CD4-positive, alpha-beta T cell treated with Interleukin-1 beta for 1 hour (primary cell): ENCODE results near the gene LRBA.
A peak's percentile ranks its signal among the peaks of the same experiment; 100 is the strongest.

ENCODE experiments used
- DNase-seq, 2 donors: peaks; one replicate each; pipeline ENCODE4 v3.0.0-alpha.2; 2020 to 2022

LRBA gene

DNA sequence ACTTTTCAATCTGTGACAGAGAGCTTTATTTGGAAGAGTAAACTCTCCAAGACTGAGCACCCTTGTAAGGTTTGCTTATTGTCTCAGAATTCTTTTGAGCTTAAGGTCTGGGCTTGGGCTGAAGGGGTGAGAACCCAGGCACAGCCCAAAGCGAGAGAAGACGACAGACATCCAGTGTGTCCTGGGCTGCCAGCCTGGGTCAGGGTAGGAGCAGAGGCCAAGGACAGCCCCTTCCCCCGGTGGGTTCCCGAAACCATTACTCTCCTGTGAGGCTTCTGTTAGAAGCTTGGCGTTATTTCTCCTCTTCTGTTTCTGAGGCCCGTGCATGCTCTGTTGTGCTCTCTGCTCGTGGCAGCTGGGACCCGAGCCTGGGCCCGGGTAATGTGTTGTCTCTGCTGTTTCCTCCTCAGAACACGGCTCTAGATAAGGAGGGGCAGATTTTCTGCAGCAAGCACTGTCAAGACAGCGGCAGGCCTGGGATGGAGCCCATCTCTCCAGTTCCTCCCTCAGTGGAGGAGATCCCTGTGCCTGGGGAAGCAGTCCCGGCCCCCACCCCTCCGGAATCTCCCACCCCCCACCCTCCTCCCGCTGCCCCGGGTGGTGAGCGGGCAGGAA, 759.4 kb downstream of the LRBA start:
- DNase-seq = no peak

DNA sequence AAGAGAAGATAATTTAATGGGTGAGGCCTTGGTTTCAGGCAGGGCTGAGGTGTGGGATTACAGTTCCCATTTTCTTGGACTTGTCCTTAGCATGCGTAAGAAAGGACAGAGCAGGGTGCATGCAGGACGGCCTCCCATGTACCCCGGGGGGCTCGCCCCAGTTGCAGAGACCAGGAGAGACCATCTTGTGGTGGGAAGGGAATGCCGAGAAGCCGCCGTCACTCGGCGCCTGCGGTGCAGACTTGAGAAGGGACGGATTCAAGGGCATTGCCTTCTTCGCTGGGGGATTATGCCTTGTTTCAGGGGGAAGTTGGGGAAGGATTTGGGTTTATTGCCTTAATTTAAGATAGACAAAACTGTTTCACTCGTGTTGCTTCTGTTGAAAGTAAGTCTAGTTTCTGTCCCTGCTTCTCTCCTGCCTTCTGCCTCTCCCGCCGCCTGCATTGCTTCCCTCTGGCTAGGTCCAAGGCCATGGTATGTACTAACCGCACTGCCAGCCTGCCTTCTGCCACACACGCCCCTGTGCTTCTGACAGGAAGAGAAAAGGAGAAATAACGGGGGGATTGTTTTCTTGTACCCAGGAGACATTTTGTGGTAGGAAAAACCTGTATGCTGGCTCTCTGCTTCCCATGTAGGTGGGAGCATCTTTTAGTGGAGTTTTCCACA, 761.0 kb downstream of the LRBA start:
- no peak for DNase-seq

DNA sequence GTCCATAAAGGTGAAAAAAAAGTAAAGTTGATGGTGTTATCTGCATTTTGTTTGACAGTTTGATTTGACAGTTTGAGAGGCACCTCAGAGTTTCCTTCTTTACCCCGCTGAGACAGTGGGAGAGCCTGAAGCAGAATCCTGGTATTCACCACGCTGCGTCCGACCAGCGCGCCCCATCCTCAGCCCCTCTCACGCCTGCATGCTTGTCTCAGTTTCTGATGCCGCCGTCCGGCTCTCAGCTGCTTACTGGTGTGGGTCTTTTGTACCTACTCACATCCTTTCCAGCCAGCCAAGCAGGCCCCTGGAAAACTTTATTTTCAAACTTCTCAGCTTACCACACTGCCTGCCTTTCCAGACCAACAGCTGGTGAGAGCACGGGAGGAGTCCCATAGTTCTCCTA, 761.7 kb downstream of the LRBA start:
- DNase-seq = no peak

DNA sequence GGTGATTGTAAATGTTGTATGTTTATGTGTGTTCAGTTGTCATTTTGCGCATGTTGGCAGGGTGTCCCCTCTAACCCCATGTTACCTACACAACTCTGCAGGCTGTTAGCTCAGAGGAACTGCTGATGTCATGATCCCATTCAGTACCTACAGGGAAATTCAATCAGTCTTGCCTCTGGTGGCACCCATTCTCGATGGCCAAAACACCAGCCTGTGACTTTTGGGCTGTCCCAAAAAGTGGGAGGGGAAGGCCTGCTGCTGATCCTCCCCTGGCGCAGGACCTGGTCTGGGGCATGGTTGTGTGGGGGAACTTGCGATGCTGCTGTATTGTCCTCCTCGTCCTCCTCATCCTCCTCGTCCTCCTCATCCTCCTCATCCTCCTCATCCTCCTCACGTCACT, 762.3 kb downstream of the LRBA start:
- DNase-seq = no peak

DNA sequence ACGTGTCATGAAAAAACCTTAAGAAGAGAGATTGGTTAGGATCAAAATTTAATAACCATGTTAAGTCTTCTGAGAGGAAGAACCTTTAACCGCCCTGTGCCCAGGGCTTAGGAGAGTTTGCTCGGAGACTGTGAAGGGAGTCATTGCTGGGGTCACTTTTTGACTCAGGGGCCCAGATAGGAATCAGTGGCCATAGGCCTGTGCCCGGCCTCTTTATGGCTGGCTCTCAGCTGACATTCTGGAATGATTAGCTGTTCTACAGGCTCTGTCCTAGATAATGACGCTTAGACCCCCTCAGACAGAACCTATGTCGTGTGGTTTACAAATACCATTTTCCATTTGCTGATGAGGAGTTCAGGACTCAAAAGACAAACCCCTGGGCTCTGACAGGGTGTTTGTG, 762.8 kb downstream of the LRBA start:
- no peak for DNase-seq

DNA sequence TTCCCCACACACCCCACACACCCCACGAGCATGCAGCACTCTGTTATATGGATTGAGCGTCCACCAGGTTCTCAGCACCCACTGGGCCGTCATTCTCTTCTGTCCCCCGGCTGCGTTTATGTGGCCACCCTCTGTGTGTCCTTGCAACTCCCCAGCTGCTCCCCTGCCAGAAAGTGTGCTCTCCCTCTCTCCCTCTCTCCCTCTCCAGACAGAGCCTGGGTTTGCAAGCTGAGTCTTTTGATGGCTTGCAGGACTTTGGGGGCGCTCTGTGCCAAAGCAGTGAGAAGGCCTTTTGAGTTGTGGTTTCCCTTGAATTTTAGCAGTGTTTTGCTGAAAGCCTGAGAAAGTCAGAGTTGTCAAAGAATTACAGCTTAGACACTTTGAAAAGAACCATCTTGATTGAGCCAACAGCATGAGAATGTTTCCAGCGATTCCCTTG, 763.3 kb downstream of the LRBA start:
- no peak for DNase-seq

DNA sequence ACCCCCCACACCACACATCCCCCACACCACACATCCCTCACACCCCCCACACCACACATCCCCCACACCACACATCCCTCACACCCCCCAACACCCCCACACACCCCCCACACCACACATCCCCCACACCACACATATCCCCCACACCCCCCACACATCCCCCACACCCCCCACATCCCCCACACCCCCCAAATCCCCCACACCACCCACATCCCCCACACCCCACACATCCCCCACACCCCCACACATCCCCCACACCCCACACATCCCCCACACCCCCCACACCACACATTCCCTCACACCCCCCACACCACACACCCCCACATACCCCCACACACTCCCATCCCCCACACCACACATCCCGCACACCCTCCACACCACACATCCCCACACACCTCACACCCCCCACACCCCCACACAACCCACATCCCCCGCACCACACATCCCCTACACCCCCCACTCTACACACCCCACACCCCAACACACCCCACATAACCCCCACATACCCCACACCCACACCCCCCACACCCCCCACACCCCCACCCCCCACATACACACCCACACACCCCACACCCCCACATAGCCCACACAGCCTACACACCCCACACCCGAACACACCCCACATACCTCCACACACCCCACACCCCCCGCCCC, 764.0 kb downstream of the LRBA start:
- no peak for DNase-seq

DNA sequence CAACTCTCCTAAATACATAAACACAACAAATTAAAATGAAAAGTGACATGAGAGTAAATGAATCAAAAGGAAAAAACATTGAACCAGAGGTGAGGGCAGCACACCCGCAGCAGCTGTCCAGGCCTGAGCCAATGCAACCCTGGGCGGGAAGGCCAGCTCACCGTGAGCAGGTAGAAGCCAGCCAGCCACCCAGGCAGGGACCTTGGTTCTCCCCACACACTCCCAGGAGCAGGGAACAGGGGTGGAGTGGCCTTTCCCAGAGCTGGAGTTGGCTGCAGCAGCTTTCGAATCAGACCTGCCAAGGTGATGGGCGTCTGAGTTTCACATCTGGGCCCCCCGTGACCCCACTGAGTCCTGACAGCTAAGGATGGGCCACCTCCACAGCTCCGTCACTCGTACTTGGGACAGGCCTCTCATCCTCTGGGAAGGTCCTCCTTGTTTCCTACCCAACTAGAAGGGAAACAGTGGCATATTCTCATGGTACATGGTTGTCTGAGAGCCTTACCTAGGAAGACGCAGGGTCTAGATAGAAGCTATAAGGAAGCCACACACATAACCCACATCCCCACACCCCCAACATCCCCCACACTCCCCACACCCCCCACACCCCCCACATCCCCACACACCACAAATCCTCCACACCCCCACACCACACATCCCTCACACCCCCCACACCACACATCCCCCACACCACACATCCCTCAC, 764.6 kb downstream of the LRBA start:
- no peak for DNase-seq

DNA sequence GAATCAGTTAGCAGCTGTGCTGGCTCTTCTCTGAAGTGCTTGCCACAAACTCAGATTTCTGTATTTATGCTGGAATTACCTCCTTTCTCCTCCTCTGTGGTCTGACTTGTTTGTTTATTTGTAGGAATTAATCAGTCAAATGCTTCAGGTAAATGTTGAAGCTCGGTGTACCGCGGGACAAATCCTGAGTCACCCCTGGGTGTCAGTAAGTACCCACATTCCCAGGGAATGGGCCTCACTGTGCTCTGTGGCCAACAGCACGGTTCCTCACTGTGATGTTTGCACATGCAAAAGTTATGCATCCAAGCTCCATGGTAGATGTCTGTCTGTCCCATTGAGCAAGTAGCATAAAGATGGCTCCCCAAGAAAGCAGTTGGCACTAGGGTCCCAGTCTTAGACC, 766.9 kb downstream of the LRBA start:
- DNase-seq = no peak

DNA sequence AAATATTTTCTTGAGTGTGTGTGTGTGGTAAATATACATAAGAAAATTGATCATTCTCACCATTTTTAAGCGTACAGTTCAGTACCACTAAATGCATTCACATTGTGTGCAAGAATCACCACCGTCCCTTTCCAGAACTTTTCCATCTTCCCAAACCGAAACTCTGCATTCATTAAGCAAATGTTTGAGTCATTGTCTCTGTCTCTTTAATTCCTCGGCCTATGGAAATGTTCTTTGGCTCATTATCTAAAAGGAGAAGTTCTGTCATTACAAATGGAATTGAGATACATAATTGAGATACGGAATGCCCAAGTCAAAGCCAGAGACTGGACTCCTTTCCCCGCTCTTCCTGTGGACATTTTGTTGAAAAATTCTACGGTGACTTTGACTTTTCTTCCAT, 767.9 kb downstream of the LRBA start:
- no peak for DNase-seq

DNA sequence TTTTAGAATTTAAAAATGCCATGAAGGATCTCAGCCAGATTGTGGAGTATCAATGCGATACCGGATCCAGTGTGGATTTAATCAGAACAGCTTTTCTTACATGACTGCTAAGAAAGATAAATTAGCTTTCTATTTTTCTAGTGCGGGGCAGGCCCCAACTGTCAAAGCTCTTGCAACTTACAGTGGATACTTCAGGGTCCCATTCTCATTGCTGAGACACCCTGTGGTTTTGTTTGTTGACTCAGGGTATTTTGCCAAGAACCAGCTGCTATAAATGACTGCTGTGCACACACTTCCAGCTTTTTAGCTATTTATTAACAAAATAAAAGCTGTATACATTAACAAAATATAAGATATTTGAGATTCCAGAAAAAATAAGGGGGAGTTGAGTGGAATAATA, 770.5 kb downstream of the LRBA start:
- DNase-seq = no peak

DNA sequence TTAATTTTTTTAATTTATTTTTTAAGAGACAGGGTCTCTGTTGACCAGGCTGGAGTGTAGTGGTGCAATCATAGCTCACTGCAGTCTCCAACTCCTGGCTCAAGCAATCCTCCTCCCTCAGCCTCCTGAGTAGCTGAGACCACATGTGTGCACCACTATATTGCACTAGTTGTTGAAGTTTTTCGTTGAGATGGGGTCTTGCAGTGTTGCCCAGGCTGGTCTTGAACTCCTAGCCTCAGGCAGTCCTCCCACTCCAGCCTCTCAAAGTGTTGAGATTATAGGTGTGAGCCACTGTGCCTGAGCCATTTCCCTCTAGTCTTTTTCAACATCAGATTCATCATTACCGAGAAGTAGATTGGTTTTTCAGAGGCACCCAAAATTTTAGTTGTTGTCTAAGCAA, 771.2 kb downstream of the LRBA start:
- no peak for DNase-seq

DNA sequence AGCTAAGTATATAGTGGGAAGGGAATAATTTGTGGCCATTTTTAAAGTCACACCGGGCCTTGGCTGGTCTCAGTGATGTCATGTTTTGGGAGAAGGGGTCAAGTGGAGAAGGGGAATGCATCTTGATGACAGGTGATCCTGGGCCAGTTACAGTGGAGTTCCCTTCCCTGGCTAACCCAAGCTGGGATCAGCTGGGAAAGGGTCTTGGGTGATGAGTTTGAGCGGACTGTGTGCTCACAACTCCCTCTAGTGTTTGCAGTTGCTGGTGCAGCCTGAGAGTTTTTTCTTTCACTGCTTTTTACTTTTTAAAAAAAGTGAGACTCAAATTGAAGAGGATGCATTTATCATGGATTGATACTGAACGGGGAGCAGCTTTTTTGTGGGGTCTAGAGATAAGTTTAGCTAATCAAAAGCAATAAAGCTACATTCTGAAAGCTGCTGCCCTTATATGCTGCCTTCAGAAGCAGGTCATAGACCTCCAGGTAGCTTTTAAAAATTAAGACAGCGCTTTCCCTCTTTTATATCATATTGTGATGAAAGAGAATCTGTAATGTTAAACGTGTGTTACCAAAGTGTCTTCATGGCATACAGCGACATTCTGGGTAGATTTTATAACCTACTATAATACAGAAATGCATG, 772.1 kb downstream of the LRBA start:
- DNase-seq = peak in 1 of 2 donors; percentile 7

DNA sequence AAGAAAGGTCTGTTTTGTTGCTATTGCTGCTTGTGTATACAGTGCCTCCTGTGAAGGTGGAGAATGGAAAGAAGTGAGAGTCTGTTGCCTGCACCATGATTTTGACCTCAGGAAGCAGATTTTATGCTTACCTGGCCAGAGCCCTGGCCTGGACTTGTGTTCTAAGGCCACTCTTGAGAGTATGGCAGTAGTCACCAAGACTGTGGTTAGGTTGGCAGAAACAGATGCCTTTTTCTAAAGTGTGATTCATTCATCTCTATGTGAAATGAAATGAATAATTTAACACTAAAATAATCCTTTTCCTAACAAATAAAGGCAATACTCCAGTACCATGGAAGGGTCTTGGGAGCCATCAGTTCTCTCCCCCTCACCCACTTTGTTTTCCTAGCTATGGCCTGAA, 775.1 kb downstream of the LRBA start:
- DNase-seq = no peak

DNA sequence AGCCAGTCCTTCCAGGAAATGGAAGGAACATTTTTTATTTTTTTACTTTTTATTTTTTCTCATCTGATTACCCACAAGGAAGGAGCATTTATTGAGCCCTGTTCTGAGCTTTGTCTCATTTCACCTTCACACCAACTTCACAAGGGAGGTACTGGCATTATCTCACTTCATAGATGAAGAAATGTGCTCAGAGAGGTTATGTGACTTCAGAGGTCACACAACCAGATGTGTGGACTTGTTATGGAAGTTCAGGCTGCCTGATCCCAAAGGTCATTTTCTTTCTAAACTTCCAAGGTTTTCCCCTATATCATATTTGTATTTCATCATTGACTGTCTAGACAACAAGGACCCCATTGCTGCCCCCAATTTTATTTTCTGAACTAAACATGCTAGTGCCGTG, 776.5 kb downstream of the LRBA start:
- no peak for DNase-seq

DNA sequence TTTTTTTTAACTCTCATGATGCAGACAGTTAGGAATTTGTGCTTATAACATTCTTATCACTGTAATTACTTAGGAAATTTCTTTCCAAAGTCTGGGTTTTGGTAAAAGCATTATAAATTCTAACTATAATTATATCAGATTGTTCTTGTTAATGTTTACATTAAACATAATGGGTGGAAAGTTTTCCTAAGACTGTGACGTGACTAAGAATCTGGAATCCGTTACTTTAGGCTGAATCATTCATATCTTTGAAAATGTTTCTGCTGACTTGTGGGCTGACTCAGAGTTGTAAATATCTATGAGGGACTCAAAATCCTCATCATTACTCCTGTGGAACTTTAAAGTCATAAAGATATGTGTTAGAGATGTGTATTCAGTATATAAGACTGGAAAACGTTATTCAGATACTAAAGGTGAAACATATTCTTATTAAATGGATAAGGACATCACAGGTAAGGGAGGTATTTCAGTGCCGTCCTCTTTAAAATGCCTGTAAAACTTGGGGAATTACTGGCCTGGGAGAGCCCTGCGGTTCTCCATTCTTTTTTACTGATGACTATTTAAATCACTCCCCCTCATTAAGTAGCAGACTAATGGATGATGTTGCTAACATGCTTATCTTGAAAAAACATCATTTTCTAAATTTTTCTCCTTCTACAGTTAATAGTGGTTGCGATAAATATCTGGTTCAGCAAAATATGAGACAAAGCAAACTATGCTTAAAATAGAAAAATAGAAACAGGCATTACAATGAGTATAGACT, 777.8 kb downstream of the LRBA start:
- DNase-seq = no peak

DNA sequence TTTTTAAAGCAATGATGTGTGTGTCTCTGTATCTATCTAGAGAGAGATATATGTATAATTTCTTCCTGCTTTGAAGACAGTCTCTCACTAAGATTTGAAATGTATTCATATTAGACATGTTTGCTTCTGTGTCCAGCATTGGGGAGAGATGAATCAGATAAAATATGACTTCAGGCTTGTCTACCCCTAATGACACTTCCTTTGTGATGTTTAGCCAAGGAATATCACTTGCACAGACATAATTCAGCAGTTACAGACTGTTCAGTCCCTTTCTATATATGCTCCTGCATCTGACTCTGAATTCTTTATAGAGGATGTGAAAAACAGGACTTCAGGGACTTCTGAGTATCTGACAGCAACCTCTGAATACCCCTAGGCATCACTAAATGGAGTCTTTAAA, 778.5 kb downstream of the LRBA start:
- no peak for DNase-seq

DNA sequence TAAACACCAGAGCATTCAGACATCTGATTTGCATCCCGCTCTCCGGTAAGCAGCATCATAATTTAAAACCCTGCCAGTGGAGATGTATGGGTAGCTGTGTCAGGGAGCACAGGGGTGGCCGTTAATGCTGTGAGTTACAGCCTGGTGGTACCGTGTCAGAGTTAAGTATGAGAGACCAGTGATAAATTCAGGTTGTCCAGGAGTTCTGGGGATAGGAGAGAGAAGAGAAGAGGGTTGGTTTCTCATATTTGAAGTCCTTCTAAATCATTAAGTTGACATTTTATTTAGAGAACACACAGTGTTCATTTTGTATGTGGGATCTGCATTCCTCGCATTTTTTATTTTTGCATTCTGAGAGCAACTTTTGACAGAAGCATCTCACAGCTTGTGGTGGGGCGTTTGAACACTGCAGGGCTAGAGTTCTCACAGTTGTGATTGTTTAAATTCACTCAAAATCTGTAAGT, 779.2 kb downstream of the LRBA start:
- DNase-seq = no peak

DNA sequence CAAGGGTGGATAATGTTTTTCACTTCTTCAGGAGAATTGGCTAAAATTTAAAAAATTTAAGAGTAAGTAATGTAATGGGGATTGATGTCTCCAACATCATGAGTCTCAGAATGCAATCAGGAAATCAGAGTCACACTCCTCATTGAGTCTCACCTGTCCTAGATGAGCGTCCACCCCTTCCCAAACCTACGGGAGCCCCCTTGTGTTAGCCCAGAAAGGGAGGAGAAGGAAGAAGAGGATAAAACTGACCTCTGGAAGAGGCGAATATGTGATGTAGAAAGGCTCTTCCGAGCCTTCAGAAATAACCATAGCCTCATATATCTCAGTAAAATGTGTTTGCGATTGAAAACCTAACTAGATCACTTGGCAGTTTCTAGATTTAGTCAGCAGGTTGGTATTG, 779.8 kb downstream of the LRBA start:
- no peak for DNase-seq

DNA sequence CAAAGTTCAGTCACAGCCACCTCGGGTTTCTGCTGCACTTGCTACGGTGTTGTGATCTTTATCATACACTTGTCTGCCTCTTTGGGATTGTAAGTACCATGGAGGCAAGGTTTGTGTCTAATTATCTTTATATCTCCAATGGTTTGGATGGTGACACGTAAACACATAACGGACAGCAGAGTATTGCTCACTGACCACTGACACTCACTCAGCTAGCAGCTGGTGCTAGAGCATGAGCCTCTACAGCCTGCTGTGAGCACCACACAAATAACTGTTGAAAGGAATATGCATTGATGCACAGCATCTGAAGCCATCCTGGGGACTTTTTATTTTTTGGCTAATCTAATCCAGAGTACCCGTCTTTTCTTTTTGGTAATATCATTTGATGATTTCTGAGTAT, 780.8 kb downstream of the LRBA start:
- no peak for DNase-seq

DNA sequence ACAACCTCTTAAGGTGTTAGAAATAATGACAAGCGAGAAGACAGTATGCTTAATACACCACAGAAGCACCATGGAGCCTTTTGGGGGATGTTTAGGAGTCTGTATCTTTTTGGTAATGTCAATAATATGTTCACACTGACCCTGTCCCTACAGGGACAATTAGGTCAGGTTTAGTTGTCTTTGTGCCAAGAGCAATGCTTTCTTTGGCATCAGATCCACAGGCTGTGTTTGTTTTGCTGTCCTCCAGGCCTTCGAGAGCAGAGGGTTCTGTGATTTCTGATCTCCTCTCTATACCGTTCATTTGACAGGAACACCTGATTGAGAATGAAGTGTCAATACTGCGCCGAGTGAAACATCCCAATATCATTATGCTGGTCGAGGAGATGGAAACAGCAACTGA, 783.1 kb downstream of the LRBA start:
- DNase-seq = no peak

DNA sequence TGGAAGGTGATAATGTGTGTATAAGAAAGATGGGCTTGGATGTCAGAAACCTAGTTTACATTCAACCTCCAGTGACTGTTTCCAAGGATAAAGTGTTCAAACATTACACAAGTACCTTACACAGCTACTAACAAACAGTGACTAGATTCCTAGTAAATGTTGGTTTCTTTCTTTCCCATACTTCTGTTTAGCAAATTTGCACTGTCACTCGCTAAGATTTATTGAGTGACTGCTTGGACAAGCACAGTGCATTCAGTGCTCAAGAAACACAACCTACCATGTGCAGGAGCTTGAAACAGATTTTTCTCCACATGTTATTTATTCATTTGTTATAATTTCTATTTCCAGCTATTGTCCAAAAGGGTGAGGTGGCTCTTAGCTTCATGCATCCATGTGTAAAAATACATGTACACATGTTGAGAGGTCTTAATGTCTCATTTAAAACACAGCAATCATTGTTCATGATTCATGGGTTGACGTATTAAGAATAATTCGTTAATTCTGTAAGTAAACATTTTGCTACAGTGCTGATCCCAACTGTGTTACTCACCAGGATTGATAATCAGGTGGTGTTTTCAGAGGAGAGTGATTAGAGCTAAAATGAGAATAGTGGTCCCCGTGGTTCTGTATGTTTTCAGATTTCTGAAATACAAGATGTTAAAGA, 783.8 kb downstream of the LRBA start:
- no peak for DNase-seq
